HepG2 (cell line): ENCODE measurements around the gene RPS25. TPM values are rescaled to one million over a fixed set of nuclear protein-coding genes. Genes with fewer than 3 reads are reported as not detected.
A peak's percentile ranks its signal among the peaks of the same experiment; 100 is the strongest.

Experiments
- ATF1 ChIP-seq: IDR thresholded peaks from 2 replicates; pipeline ENCODE4 v1.6.1; 2016; ENCODE audit warnings: mild to moderate bottlenecking, control low read depth
- CENPX ChIP-seq: sonication (generic); formaldehyde crosslinking; IDR thresholded peaks from 2 replicates; pipeline ENCODE4 v1.9.0; 2021; ENCODE audit warnings: mild to moderate bottlenecking, missing genetic modification reagents, moderate library complexity
- DBP ChIP-seq: sonication (generic); formaldehyde crosslinking; IDR thresholded peaks from 2 replicates; pipeline ENCODE4 v1.4.0; 2020; ENCODE audit warnings: missing genetic modification reagents; ENCODE audit errors: not compliant biosample characterization
- EEA1 ChIP-seq: sonication (generic); formaldehyde crosslinking; IDR thresholded peaks from 2 replicates; pipeline ENCODE4 v1.5.1; 2020; ENCODE audit warnings: mild to moderate bottlenecking, missing genetic modification reagents, borderline replicate concordance
- GLI4 ChIP-seq: sonication (generic); formaldehyde crosslinking; IDR thresholded peaks from 2 replicates; pipeline ENCODE4 v1.5.1; 2020; ENCODE audit warnings: missing genetic modification reagents, mild to moderate bottlenecking, moderate library complexity, borderline replicate concordance
- HNF4G ChIP-seq, 2 experiments: sonication (generic) in 1 of 2; formaldehyde crosslinking in 1 of 2; IDR thresholded peaks; 2 replicates each; pipeline versions ENCODE4 v1.4.0 to v1.6.1; 2011 to 2020; ENCODE audit warnings: borderline replicate concordance in 2 of 2, low read depth in 2 of 2, mild to moderate bottlenecking in 2 of 2, low read length in 1 of 2, missing genetic modification reagents in 1 of 2, moderate library complexity in 1 of 2
- HOXA7 ChIP-seq: sonication (generic); formaldehyde crosslinking; IDR thresholded peaks from 2 replicates; pipeline ENCODE4 v1.8.1; 2022; ENCODE audit warnings: mild to moderate bottlenecking, missing genetic modification reagents, moderate library complexity
- NFKBIZ ChIP-seq: IDR thresholded peaks from 2 replicates; pipeline ENCODE4 v1.6.1; 2018; ENCODE audit warnings: missing genetic modification reagents, missing compliant biosample characterization
- RFXANK ChIP-seq: IDR thresholded peaks from 2 replicates; pipeline ENCODE4 v1.6.1; 2016
- TEAD3 ChIP-seq: optimal IDR thresholded peaks from 2 replicates; pipeline ENCODE3; 2016; ENCODE audit warnings: borderline replicate concordance
- ZNF770 ChIP-seq: sonication (generic); formaldehyde crosslinking; IDR thresholded peaks from 2 replicates; pipeline ENCODE4 v1.5.0; 2020; ENCODE audit warnings: mild to moderate bottlenecking, missing genetic modification reagents
- polyA plus RNA-seq, 8 experiments: library from polyadenylated mRNA; depleted of rRNA in 3 of 8; stranded (reverse) in 7 of 8; unstranded in 1 of 8; fragments of >200 nt; fragmentation: Illumina TruSeq in 4 of 8; extraction: Trizol in 4 of 8; gene quantifications; 2 replicates each; pipeline versions ENCODE4 v1.2.1 to v1.2.3, GENCODE V29; 2011 to 2016; ENCODE audit warnings: low read depth in 4 of 8, missing spikeins in 1 of 8, mixed read lengths in 1 of 8; ENCODE audit not compliant: insufficient read depth in 1 of 8
- total RNA-seq, 5 experiments: library from RNA; depleted of rRNA; stranded (reverse); fragments of >200 nt; fragmentation: Illumina TruSeq; extraction: Trizol; gene quantifications; 2 replicates each; pipeline ENCODE4 v1.2.3, GENCODE V29; 2016; ENCODE audit warnings: low read depth in 1 of 5
- TF ChIP-seq, protein P1 (sequence below): sonication (generic); formaldehyde crosslinking; IDR thresholded peaks from 2 replicates; pipeline ENCODE4 v1.9.0; 2021; ENCODE audit warnings: mild to moderate bottlenecking, missing genetic modification reagents
- TF ChIP-seq, protein P2 (sequence below): sonication (generic); formaldehyde crosslinking; IDR thresholded peaks from 2 replicates; pipeline ENCODE4 v1.5.1; 2020; ENCODE audit warnings: missing genetic modification reagents, mild to moderate bottlenecking, borderline replicate concordance

RPS25 gene
- total and polyA plus RNA-seq, 2 of the 13 experiments (the other 11 are each of a cell fraction or from before 2014, with no cell fraction given) = 839 to 1,415 TPM

DNA sequence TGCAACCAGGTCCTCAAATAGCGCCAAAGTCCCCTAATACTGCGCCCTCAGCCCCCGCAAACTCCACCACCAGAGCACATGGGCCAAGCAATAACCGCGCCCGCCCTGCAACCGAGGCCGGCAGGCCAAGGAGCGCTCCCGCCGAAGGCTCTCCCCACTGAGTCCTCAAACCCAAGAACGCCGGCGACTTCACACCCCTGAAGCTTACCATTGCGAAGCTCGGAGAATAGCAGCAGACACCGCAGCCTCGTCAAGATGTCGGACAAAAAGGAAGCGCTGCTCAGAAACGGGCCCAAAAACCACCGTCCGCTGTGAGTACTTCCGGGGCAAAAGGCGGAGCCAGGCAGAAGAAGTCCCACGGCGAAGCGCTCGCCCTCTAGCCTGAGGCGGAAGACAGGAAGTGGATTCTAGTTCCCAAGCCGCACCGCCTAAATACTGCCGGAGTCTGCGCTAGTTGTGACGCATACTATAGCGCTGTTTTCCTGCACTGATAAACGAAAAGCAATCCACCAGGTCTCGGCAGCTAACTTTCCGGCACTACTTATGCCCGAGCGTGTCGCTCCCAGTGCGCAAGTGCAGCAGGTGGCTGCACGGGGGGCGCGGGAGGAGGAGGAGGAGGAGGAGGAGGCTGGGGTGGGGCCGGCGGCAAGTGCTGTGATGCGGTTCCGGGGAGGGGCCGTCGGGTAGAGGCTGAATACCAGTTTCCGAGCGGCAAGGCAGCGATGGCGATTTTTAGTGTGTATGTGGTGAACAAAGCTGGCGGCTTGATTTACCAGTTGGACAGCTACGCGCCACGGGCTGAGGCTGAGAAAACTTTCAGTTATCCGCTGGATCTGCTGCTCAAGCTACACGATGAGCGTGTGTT, at the start of gene RPS25, which contains the start of gene TRAPPC4 (continued):
- TF ChIP-seq ZNF770 (CRISPR knock-in tag) (no peak), CENPX (CRISPR knock-in tag) (no peak), DBP (CRISPR knock-in tag) (no peak), TEAD3 (CRISPR knock-in tag) (peak; percentile 60), HNF4G (IDR thresholded peaks at IDR 0.05; ENCODE audit: borderline replicate concordance, low read depth, low read length) (no peak), HNF4G (CRISPR knock-in tag; IDR thresholded peaks at IDR 0.05; ENCODE audit: borderline replicate concordance, low read depth) (peak; percentile 19; the same call in 1 of the 2 replicates), RFXANK (CRISPR knock-in tag) (no peak; the same call in 1 of the 2 replicates), GLI4 (CRISPR knock-in tag) (no peak), ATF1 (CRISPR knock-in tag) (peak; percentile 87), HOXA7 (CRISPR knock-in tag) (peak; percentile 85; the same call in 1 of the 2 replicates), EEA1 (CRISPR knock-in tag) (no peak), NFKBIZ (CRISPR knock-in tag) (0 out of 2 replicates have a peak, but pooled peaks have one; percentile 32)
- TF ChIP-seq, protein P1, sequence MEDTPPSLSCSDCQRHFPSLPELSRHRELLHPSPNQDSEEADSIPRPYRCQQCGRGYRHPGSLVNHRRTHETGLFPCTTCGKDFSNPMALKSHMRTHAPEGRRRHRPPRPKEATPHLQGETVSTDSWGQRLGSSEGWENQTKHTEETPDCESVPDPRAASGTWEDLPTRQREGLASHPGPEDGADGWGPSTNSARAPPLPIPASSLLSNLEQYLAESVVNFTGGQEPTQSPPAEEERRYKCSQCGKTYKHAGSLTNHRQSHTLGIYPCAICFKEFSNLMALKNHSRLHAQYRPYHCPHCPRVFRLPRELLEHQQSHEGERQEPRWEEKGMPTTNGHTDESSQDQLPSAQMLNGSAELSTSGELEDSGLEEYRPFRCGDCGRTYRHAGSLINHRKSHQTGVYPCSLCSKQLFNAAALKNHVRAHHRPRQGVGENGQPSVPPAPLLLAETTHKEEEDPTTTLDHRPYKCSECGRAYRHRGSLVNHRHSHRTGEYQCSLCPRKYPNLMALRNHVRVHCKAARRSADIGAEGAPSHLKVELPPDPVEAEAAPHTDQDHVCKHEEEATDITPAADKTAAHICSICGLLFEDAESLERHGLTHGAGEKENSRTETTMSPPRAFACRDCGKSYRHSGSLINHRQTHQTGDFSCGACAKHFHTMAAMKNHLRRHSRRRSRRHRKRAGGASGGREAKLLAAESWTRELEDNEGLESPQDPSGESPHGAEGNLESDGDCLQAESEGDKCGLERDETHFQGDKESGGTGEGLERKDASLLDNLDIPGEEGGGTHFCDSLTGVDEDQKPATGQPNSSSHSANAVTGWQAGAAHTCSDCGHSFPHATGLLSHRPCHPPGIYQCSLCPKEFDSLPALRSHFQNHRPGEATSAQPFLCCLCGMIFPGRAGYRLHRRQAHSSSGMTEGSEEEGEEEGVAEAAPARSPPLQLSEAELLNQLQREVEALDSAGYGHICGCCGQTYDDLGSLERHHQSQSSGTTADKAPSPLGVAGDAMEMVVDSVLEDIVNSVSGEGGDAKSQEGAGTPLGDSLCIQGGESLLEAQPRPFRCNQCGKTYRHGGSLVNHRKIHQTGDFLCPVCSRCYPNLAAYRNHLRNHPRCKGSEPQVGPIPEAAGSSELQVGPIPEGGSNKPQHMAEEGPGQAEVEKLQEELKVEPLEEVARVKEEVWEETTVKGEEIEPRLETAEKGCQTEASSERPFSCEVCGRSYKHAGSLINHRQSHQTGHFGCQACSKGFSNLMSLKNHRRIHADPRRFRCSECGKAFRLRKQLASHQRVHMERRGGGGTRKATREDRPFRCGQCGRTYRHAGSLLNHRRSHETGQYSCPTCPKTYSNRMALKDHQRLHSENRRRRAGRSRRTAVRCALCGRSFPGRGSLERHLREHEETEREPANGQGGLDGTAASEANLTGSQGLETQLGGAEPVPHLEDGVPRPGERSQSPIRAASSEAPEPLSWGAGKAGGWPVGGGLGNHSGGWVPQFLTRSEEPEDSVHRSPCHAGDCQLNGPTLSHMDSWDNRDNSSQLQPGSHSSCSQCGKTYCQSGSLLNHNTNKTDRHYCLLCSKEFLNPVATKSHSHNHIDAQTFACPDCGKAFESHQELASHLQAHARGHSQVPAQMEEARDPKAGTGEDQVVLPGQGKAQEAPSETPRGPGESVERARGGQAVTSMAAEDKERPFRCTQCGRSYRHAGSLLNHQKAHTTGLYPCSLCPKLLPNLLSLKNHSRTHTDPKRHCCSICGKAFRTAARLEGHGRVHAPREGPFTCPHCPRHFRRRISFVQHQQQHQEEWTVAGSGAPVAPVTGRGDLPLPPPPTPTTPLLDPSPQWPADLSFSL = no peak
- TF ChIP-seq, protein P2, sequence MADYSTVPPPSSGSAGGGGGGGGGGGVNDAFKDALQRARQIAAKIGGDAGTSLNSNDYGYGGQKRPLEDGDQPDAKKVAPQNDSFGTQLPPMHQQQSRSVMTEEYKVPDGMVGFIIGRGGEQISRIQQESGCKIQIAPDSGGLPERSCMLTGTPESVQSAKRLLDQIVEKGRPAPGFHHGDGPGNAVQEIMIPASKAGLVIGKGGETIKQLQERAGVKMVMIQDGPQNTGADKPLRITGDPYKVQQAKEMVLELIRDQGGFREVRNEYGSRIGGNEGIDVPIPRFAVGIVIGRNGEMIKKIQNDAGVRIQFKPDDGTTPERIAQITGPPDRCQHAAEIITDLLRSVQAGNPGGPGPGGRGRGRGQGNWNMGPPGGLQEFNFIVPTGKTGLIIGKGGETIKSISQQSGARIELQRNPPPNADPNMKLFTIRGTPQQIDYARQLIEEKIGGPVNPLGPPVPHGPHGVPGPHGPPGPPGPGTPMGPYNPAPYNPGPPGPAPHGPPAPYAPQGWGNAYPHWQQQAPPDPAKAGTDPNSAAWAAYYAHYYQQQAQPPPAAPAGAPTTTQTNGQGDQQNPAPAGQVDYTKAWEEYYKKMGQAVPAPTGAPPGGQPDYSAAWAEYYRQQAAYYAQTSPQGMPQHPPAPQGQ = no peak
